ENCODE results near the gene PKP3. TPM values are rescaled to one million over a fixed set of nuclear protein-coding genes. Genes with fewer than 3 reads are reported as not detected.
A peak's percentile ranks its signal among the peaks of the same experiment; 100 is the strongest.
"Not testable (repeated sequence)": the region's sequence is repeated elsewhere in the genome, so short reads cannot be mapped to it uniquely, and the experiment has no call there.

The PKP3 gene
- total RNA-seq, 1 donor from 2014 or later = 23.9 TPM

- DNase-seq (ENCODE audit: low read depth) = no peak
- peak; percentile 80 for TF ChIP-seq CTCF (IDR thresholded peaks at IDR 0.05; ENCODE audit: insufficient read depth, low read length, poor library complexity, severe bottlenecking)
- Histone ChIP-seq H3K36me3 (ENCODE audit: control insufficient read depth, insufficient read depth, low read length) (no peaks in the 10 kb centered on the region), H3K27me3 (ENCODE audit: control insufficient read depth, insufficient read depth, low read length) (peaks cover 14% of the 10 kb centered on the region), H3K4me3 (ENCODE audit: low read depth, low read length) (peak overlapping the region; percentile 43)
These were observed 3.0 kb downstream of the PKP3 start for GRCh38 chr11:396948-397548.

GRCh38 chr11:398826-399225, 4.8 kb downstream of the PKP3 start:
- peaks cover 22% of the 10 kb centered on the region for H3K27me3 ChIP-seq (ENCODE audit: control insufficient read depth, insufficient read depth, low read length)
- H3K4me3 ChIP-seq (ENCODE audit: low read depth, low read length) = no peak overlapping the region
- no peak for TF ChIP-seq CTCF (IDR thresholded peaks at IDR 0.05; ENCODE audit: insufficient read depth, low read length, poor library complexity, severe bottlenecking)
- DNase-seq (ENCODE audit: low read depth) = no peak
- no peaks in the 10 kb centered on the region for H3K36me3 ChIP-seq (ENCODE audit: control insufficient read depth, insufficient read depth, low read length)

GRCh38 chr11:399731-400211, 5.8 kb downstream of the PKP3 start:
- peaks cover 25% of the 10 kb centered on the region for H3K27me3 ChIP-seq (ENCODE audit: control insufficient read depth, insufficient read depth, low read length)
- no peak for DNase-seq (ENCODE audit: low read depth)
- no peaks in the 10 kb centered on the region for H3K36me3 ChIP-seq (ENCODE audit: control insufficient read depth, insufficient read depth, low read length)
- H3K4me3 ChIP-seq (ENCODE audit: low read depth, low read length) = no peak overlapping the region
- TF ChIP-seq CTCF (IDR thresholded peaks at IDR 0.05; ENCODE audit: insufficient read depth, low read length, poor library complexity, severe bottlenecking) = no peak

DNA sequence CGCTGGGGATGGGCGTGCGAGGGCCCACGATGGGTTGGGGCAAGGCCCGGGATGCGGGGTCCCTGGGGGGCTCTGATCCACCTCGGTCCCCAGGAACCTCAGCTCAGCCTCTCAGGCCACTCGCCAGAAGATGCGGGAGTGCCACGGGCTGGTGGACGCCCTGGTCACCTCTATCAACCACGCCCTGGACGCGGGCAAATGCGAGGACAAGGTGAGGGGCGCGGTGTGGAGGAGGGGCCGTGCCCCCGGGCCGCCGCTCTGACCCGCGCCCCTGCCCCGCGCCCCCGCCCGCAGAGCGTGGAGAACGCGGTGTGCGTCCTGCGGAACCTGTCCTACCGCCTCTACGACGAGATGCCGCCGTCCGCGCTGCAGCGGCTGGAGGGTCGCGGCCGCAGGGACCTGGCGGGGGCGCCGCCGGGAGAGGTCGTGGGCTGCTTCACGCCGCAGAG, 6.3 kb downstream of the PKP3 start:
- Histone ChIP-seq H3K4me3 (ENCODE audit: low read depth, low read length) (no peak overlapping the region), H3K27me3 (ENCODE audit: control insufficient read depth, insufficient read depth, low read length) (peaks cover 25% of the 10 kb centered on the region), H3K36me3 (ENCODE audit: control insufficient read depth, insufficient read depth, low read length) (no peaks in the 10 kb centered on the region)
- TF ChIP-seq CTCF (IDR thresholded peaks at IDR 0.05; ENCODE audit: insufficient read depth, low read length, poor library complexity, severe bottlenecking) = no peak
- no peak for DNase-seq (ENCODE audit: low read depth)

GRCh38 chr11:401196-401595, 7.2 kb downstream of the PKP3 start:
- not testable (repeated sequence) for H3K36me3 ChIP-seq (ENCODE audit: control insufficient read depth, insufficient read depth, low read length); H3K4me3 ChIP-seq (ENCODE audit: low read depth, low read length); DNase-seq (ENCODE audit: low read depth)
- peaks cover 25% of the 10 kb centered on the region for H3K27me3 ChIP-seq (ENCODE audit: control insufficient read depth, insufficient read depth, low read length)

DNA sequence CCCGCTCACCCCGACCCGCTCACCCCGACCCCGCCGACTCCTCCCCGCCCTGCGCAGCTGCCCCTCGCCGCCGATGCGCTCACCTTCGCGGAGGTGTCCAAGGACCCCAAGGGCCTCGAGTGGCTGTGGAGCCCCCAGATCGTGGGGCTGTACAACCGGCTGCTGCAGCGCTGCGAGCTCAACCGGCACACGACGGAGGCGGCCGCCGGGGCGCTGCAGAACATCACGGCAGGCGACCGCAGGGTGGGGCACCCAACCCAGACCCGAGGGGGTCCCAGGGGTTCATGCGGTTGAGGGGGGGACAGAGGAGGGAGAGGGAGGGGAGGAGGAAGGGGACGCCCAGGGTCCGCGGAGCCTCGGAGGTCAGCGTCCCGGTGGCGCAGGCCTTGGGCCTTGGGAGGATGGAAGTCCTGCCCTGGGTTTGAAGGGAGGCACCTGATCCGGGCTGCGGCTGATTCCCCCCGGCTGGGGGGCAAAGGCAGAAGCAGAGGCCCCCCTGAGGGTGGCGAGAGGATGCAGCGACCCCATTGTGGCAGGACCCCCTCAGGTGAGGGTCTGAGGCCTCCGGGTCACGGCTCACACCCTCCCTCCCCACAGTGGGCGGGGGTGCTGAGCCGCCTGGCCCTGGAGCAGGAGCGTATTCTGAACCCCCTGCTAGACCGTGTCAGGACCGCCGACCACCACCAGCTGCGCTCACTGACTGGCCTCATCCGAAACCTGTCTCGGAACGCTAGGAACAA, 9.2 kb downstream of the PKP3 start:
- Histone ChIP-seq H3K27me3 (ENCODE audit: control insufficient read depth, insufficient read depth, low read length) (peaks cover 25% of the 10 kb centered on the region), H3K4me3 (ENCODE audit: low read depth, low read length) (no peak overlapping the region), H3K36me3 (ENCODE audit: control insufficient read depth, insufficient read depth, low read length) (no peaks in the 10 kb centered on the region)
- DNase-seq (ENCODE audit: low read depth) = no peak
- TF ChIP-seq CTCF (IDR thresholded peaks at IDR 0.05; ENCODE audit: insufficient read depth, low read length, poor library complexity, severe bottlenecking) = no peak
